Measurements from ENCODE around the gene NRM.
"Not testable (repeated sequence)": the region's sequence is repeated elsewhere in the genome, so short reads cannot be mapped to it uniquely, and the experiment has no call there.

Gene NRM

DNA sequence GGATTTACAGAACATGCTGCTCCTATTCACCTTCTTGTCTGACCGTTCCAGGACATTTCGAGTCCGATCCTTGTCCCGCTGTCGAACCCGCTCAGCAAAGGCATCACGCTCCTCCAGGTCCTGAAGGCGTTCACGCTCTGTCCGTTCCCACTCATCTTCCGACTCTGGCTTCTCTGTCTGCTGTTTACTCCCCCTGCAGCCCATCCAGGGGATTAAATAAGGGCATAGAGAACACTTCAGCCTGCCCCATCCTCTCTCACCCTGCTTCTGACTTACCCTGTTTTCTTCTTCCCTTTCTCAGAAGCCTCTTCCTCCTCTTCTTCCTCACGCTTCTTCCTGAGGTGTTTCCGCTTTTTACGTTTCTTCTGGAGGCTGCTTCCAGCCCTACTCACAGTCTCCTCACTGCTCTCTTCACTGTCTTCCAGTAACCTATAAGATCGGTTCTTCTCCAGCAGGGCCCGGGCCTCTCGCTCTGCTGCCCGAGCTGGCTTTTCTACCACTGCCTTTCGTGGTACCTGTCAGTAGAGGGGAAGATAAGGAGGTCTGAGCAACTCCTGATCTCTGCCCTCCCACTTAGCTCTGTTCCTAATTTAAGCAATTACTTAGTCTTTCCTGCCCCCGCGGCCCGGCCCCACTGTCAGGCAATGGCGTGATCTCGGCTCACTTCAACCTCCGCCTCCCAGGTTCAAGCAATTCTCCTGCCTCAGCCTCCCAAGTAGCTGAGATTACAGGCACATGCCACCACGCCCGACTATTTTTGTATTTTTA is 19.8 kb downstream of the NRM start:
- Histone ChIP-seq H3K9ac (ENCODE audit: low read depth, low read length) (no peak overlapping the region), H3K36me3 (ENCODE audit: insufficient read depth, low read depth, low read length) (peaks cover 32% of the 10 kb centered on the region)

DNA sequence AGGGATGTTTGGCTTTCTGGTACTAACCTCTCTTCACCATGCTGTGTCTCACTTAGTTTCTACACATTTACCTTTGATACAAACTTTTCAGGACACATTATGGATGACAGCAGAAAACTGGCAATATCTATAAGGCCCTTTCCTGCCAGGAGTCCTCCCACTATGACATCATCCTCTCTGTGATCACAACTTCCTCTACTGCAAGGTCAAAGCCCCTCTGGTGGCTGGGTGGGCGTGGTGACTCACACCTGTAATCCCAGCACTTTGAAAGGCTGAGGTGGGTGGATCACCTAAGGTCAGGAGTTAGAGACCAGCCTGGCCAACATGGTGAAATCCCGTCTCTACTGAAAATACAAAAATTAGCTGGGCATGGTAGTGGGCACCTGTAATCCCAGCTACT is 24.5 kb downstream of the NRM start:
- not testable (repeated sequence) for H3K4me3 ChIP-seq (ENCODE audit: low read length); H3K27me3 ChIP-seq (ENCODE audit: insufficient read depth, low read length); H3K4me1 ChIP-seq (ENCODE audit: insufficient read depth, low read length); H3K9ac ChIP-seq (ENCODE audit: low read depth, low read length); H3K9me3 ChIP-seq (ENCODE audit: insufficient read depth, low read depth, low read length); H3K27ac ChIP-seq (ENCODE audit: low read length)
- H3K36me3 ChIP-seq (ENCODE audit: insufficient read depth, low read depth, low read length), result peaks cover 73% of the 10 kb centered on the region

More for the DNA sequence above, 19.8 kb downstream of the NRM start:
- H3K27ac ChIP-seq (ENCODE audit: low read length), result no peak overlapping the region
- no peaks in the 10 kb centered on the region for H3K4me1 ChIP-seq (ENCODE audit: insufficient read depth, low read length)
- no peaks in the 10 kb centered on the region for H3K9me3 ChIP-seq (ENCODE audit: insufficient read depth, low read depth, low read length)
- H3K4me3 ChIP-seq (ENCODE audit: low read length), result no peak overlapping the region
- no peaks in the 10 kb centered on the region for H3K27me3 ChIP-seq (ENCODE audit: insufficient read depth, low read length)

DNA sequence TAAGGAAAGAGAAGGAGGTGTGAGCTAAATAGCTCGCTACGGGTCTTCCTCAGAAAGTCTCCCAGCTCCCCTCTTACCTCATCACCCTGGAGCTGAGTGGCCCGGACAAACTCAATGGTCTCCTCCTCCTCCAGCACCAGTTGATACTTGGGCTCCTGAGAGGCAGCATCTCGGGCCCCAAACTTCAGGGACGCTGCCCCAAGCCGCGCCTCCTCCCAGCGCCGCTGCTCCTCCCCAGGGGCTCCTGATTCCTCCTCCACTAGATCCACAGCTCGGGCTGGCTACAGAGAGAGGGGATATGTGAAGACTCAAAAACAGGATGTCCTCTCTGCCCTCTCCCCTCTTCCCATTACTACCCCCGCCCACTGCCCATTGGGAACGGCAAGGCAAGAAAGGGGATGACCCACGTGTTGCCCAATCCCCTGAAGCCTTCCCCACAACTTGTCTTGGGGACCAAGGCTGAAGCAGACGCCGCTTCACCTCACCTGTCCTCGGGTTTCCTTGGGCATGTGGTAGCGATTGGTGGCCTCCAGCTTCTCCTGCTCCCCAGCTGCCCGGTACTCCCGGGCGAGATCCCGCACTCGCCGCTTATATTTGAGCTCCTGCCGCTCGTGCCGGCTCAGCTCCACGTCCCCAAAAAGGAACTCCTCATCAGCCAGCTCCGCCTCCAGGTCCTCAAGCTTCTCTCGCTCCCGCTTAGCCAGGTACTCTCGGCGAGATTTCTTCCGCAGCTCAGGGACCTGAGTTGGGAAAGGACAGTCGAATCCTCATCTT is 25.6 kb downstream of the NRM start:
- no peak overlapping the region for H3K9ac ChIP-seq (ENCODE audit: low read depth, low read length)
- H3K27ac ChIP-seq (ENCODE audit: low read length), result no peak overlapping the region
- no peaks in the 10 kb centered on the region for H3K4me1 ChIP-seq (ENCODE audit: insufficient read depth, low read length)

DNA sequence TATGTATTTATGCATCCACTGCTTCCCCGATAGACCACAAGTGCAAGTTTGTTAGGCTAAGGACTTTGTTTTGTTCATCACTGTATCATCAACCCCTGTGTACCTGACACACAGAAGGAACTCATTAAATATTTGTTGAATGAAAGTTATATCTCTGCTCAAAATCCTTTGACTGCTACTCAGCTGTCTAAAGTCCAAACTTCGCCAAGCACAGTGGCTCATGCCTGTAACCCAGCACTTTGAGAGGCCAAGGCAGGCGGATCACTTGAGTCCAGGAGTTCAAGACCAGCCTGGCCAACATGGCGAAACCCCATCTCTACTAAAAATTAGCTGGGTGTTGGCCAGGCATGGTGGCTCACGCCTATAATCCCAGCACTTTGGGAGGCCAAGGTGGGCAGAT is 32.9 kb downstream of the NRM start:
- H3K36me3 ChIP-seq (ENCODE audit: insufficient read depth, low read depth, low read length), result peaks cover 88% of the 10 kb centered on the region
- H3K4me3 ChIP-seq (ENCODE audit: low read length); H3K27me3 ChIP-seq (ENCODE audit: insufficient read depth, low read length); H3K27ac ChIP-seq (ENCODE audit: low read length); H3K9ac ChIP-seq (ENCODE audit: low read depth, low read length); H3K4me1 ChIP-seq (ENCODE audit: insufficient read depth, low read length); H3K9me3 ChIP-seq (ENCODE audit: insufficient read depth, low read depth, low read length): not testable (repeated sequence)

More for the DNA sequence above, 25.6 kb downstream of the NRM start:
- no peaks in the 10 kb centered on the region for H3K9me3 ChIP-seq (ENCODE audit: insufficient read depth, low read depth, low read length)
- H3K4me3 ChIP-seq (ENCODE audit: low read length), result no peak overlapping the region
- peaks cover 73% of the 10 kb centered on the region for H3K36me3 ChIP-seq (ENCODE audit: insufficient read depth, low read depth, low read length)
- H3K27me3 ChIP-seq (ENCODE audit: insufficient read depth, low read length), result no peaks in the 10 kb centered on the region

DNA sequence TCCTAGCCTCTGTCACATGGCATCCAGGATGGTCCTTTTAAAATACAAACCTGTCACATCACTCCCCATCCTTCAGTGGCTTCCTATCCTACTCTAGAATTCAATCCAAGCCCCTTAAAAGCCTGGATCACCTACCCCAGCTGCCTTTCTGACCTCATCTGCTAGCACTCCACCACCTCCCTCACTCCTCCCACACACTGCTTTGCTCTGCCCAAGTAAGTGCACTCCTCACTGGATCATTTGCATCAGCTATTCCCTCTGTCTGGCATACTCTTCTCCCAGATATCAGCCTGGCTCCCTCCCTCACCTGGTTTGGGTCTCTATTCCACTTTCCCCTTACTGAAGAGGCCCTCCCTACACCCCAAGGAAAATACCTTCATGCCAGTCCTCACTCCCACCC is 33.3 kb downstream of the NRM start:
- Histone ChIP-seq H3K27me3 (ENCODE audit: insufficient read depth, low read length) (no peaks in the 10 kb centered on the region), H3K4me3 (ENCODE audit: low read length) (no peak overlapping the region), H3K27ac (ENCODE audit: low read length) (no peak overlapping the region), H3K9ac (ENCODE audit: low read depth, low read length) (no peak overlapping the region), H3K36me3 (ENCODE audit: insufficient read depth, low read depth, low read length) (peaks cover 88% of the 10 kb centered on the region), H3K9me3 (ENCODE audit: insufficient read depth, low read depth, low read length) (no peaks in the 10 kb centered on the region), H3K4me1 (ENCODE audit: insufficient read depth, low read length) (no peaks in the 10 kb centered on the region)

DNA sequence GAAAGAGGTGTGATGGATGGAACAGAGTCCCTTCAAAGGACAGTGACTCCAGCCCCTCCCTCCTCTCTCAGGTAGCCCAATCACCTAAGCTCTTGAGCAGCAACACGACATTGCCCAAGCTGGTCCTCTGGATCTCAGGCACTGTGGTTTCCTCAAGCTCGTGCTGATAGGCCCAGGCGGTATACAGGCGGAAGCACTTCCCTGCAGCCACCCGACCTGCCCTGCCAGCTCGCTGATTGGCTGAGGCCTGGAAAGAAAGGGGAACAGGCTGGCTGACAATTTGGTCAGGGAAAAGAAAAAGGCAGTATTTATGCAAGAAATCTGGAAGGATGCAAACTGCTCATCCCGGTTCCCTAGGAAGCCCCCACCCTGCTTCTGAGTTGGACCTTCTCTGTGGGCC is 34.3 kb downstream of the NRM start:
- H3K9ac ChIP-seq (ENCODE audit: low read depth, low read length), result no peak overlapping the region
- no peaks in the 10 kb centered on the region for H3K9me3 ChIP-seq (ENCODE audit: insufficient read depth, low read depth, low read length)
- H3K4me3 ChIP-seq (ENCODE audit: low read length), result no peak overlapping the region
- H3K36me3 ChIP-seq (ENCODE audit: insufficient read depth, low read depth, low read length), result peaks cover 88% of the 10 kb centered on the region
- no peaks in the 10 kb centered on the region for H3K4me1 ChIP-seq (ENCODE audit: insufficient read depth, low read length)
- H3K27ac ChIP-seq (ENCODE audit: low read length), result no peak overlapping the region
- H3K27me3 ChIP-seq (ENCODE audit: insufficient read depth, low read length), result no peaks in the 10 kb centered on the region

DNA sequence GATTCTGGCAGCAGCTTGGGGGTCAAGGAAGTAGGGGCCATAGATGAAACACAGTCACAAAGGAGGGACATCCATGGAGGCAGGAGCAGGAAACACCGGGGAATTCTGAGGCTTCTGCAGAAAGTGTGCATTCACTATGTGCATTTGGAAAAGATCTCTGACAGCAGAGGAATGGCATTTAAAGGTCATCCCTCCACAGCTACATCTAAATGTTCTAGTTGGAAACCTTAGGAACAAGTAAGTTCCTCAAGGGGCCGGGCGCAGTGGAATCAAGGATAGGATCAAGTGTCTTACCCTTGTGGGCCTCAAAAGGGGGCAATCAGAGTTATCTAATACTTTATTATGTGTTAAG is 35.1 kb downstream of the NRM start:
- H3K27me3 ChIP-seq (ENCODE audit: insufficient read depth, low read length), result no peaks in the 10 kb centered on the region
- H3K9ac ChIP-seq (ENCODE audit: low read depth, low read length), result no peak overlapping the region
- H3K4me3 ChIP-seq (ENCODE audit: low read length), result no peak overlapping the region
- H3K4me1 ChIP-seq (ENCODE audit: insufficient read depth, low read length), result no peaks in the 10 kb centered on the region
- no peaks in the 10 kb centered on the region for H3K9me3 ChIP-seq (ENCODE audit: insufficient read depth, low read depth, low read length)
- H3K27ac ChIP-seq (ENCODE audit: low read length), result no peak overlapping the region
- H3K36me3 ChIP-seq (ENCODE audit: insufficient read depth, low read depth, low read length), result peaks cover 92% of the 10 kb centered on the region

DNA sequence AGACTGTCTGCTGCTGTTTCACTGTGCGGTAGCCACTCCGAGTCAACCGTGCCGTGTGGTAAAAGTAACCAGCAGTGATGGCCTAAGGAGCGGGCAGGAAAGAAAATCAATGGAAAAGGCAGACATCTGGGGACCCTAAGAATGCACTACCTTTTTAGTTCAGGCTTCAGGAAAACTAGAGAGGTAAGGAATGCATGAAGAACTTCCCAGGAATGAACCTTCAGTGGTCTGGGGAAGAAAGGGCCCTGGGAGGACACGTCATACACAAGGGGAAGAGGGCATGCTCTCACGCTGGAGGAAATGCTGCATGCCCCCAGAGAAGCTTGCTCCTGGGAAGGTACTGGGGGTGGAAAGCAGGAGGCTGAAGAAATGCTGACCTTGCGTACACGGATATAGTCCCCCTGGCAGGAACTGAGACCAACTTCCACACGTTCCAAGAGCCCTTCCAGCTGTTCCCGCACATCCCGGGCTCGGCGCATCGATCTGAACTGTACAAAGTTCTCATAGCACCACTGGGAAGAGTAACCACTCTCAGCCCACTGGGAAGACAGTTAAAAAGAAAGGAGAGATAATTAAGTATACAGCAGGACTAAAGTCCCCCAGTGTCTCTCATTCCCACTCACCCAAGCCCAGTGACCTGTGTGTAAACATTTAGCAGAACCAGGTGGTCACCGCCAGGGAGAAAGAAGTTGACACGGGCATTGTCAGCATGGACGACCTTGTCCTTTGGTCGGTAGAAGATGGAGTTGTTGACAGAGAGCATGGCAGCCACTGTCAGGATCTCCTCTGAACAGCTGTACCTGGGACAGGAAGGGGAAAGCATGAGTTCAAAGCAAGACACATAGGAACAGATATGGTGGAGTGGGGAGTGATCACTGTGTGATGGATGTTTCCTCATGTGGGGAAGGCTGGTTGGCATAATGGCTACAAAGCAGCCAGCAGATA is 35.7 kb downstream of the NRM start:
- H3K27me3 ChIP-seq (ENCODE audit: insufficient read depth, low read length), result no peaks in the 10 kb centered on the region
- H3K36me3 ChIP-seq (ENCODE audit: insufficient read depth, low read depth, low read length), result peaks cover 89% of the 10 kb centered on the region

DNA sequence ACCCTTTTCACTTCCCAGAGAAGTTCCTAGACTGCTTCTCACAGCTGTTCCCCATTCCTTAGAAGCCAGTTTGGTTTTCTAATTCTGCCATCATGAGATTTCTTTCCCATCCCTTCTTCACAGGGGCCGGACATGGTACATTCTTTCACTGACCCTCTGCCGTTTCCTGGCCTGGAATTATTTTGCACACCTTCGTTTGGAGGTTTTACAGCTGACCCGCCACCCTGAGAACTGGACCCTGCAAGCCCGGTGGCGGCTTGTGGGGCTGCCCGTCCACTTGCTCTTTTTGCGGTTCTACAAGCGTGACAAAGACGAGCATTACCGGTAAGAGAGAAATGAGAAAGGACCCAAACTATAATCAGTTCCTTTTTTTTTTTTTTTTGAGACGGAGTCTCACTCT is 39.6 kb downstream of the NRM start:
- Histone ChIP-seq H3K36me3 (ENCODE audit: insufficient read depth, low read depth, low read length) (peaks cover 60% of the 10 kb centered on the region), H3K9ac (ENCODE audit: low read depth, low read length) (no peak overlapping the region), H3K27me3 (ENCODE audit: insufficient read depth, low read length) (no peaks in the 10 kb centered on the region), H3K4me1 (ENCODE audit: insufficient read depth, low read length) (peaks cover under 1% of the 10 kb centered on the region; the same call in 1 of the 2 replicates), H3K27ac (ENCODE audit: low read length) (no peak overlapping the region), H3K4me3 (ENCODE audit: low read length) (no peak overlapping the region), H3K9me3 (ENCODE audit: insufficient read depth, low read depth, low read length) (no peaks in the 10 kb centered on the region)

More for the DNA sequence above, 35.7 kb downstream of the NRM start:
- H3K27ac ChIP-seq (ENCODE audit: low read length), result no peak overlapping the region
- H3K9ac ChIP-seq (ENCODE audit: low read depth, low read length), result no peak overlapping the region
- no peak overlapping the region for H3K4me3 ChIP-seq (ENCODE audit: low read length)
- H3K9me3 ChIP-seq (ENCODE audit: insufficient read depth, low read depth, low read length), result no peaks in the 10 kb centered on the region
- no peaks in the 10 kb centered on the region for H3K4me1 ChIP-seq (ENCODE audit: insufficient read depth, low read length)

DNA sequence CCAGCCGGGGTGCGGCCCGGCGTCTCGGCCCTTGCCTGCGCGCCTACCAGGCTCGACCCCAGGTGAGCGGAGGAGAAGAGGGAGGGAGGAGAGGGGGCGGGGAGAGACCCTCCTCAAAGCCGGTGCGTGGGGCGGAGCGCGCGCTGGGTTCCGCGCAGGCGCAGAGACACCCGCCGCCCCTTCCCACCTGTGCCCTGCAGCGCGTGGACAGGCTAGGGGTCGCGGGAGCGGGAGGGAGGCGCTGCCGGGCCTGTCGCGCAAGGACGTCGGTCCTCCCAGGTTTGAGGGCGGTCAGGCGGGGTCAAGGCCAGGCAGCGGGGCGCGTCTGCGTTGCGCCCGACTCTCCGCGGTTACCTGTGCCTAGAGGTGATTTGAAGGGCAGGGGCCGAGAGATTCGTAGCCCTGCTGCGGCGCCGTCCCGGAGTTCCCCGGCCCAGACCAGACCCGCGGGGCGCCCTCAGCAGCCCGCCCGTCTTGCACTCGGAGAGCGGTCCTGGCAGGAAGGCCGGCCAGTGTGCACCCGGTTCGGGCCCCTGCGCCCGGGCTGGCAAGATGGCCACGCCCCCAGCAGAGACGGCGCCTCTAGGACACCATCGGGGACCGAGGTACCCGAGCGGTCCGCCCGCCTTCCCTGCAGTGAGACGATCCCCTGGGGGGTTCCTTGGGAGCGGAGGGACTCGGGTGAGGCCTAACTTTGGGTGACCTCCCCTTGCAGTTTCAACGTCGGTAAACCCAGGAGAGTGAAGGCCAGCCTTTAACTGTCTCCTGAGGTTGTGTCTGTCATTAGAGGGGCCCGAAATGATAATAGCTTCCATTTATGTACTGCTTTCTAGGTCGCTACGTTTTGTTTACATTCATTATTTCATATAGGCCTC is 43.3 kb downstream of the NRM start:
- Histone ChIP-seq H3K9me3 (ENCODE audit: insufficient read depth, low read depth, low read length) (no peaks in the 10 kb centered on the region), H3K27me3 (ENCODE audit: insufficient read depth, low read length) (no peaks in the 10 kb centered on the region), H3K36me3 (ENCODE audit: insufficient read depth, low read depth, low read length) (peaks cover 53% of the 10 kb centered on the region), H3K4me1 (ENCODE audit: insufficient read depth, low read length) (peaks cover 5% of the 10 kb centered on the region; the same call in 1 of the 2 replicates), H3K4me3 (ENCODE audit: low read length) (peak overlapping the region; percentile 89), H3K27ac (ENCODE audit: low read length) (peak overlapping the region; percentile 87), H3K9ac (ENCODE audit: low read depth, low read length) (peak overlapping the region; percentile 92)

All from iPS-20b (cell line).